ENCODE results near the gene B9D2.
A peak's percentile ranks its signal among the peaks of the same experiment; 100 is the strongest.
"Not testable (repeated sequence)": the region's sequence is repeated elsewhere in the genome, so short reads cannot be mapped to it uniquely, and the experiment has no call there.

B9D2 gene

GRCh38 chr19:41363753-41364523 lies at the start of gene B9D2:
Gene B9D2, minus strand, starts transcription at chr19:41364149. Its CDS starts 630 bp downstream, at chr19:41363519.
- peak; percentile 98 for DNase-seq

GRCh38 chr19:41412953-41413352 lies 49.0 kb upstream of the B9D2 start:
- DNase-seq = no peak

- DNase-seq = no peak
Observed at GRCh38 chr19:41411968-41412265, 48.0 kb upstream of the B9D2 start.

GRCh38 chr19:41411100-41411967 lies 47.4 kb upstream of the B9D2 start:
- no peak for DNase-seq

GRCh38 chr19:41410336-41411054 lies 46.5 kb upstream of the B9D2 start:
- DNase-seq = no peak

- peak; percentile 89 for DNase-seq
Observed at GRCh38 chr19:41409288-41409687, 45.3 kb upstream of the B9D2 start.

GRCh38 chr19:41408846-41409245 lies 44.9 kb upstream of the B9D2 start:
- not testable (repeated sequence) for DNase-seq

GRCh38 chr19:41408256-41408655 lies 44.3 kb upstream of the B9D2 start:
- DNase-seq = no peak

GRCh38 chr19:41407271-41407670 lies 43.3 kb upstream of the B9D2 start:
- peak; percentile 57 for DNase-seq

GRCh38 chr19:41405776-41406175 lies 41.8 kb upstream of the B9D2 start:
- no peak for DNase-seq

- DNase-seq = peak; percentile 55
Observed at GRCh38 chr19:41403181-41403970, 39.4 kb upstream of the B9D2 start.

GRCh38 chr19:41402010-41402409 lies 38.1 kb upstream of the B9D2 start:
- DNase-seq = no peak

- no peak for DNase-seq
Observed at GRCh38 chr19:41401483-41401882, 37.5 kb upstream of the B9D2 start.

GRCh38 chr19:41399525-41399924 lies 35.6 kb upstream of the B9D2 start:
- DNase-seq = no peak

- DNase-seq = no peak
Observed at GRCh38 chr19:41399091-41399490, 35.1 kb upstream of the B9D2 start.

GRCh38 chr19:41398598-41398997 lies 34.6 kb upstream of the B9D2 start:
- no peak for DNase-seq

- no peak for DNase-seq
Observed at GRCh38 chr19:41398050-41398418, 34.1 kb upstream of the B9D2 start.

- DNase-seq = peak; percentile 100
Observed at GRCh38 chr19:41397086-41398049, 33.4 kb upstream of the B9D2 start, which contains the start of the genes BCKDHA and EXOSC5. Gene BCKDHA, plus strand, starts transcription at chr19:41397818. Its CDS starts 10 bp downstream, at chr19:41397828. Gene EXOSC5, minus strand, starts transcription at chr19:41397359. Its CDS starts 31 bp downstream, at chr19:41397328.

- DNase-seq = no peak
Observed at GRCh38 chr19:41395355-41395754, 31.4 kb upstream of the B9D2 start.

- no peak for DNase-seq
Observed at GRCh38 chr19:41392775-41393174, 28.8 kb upstream of the B9D2 start.

GRCh38 chr19:41391618-41392017 lies 27.7 kb upstream of the B9D2 start:
- DNase-seq = no peak

Measured in NCI-H2029 (cell line).